Activated T-cell treated with anti-CD3 and anti-CD28 coated beads, Interleukin-2, amount 50 U/mL, for 72 hours (primary cell): ENCODE measurements around the gene CLDN22. TPM values are rescaled to one million over a fixed set of nuclear protein-coding genes. Genes with fewer than 3 reads are reported as not detected.

Experiments
- ATAC-seq, 2 donors: fragments of 150-1000 bp; cut with Tn5 transposase; replicated peaks in 1 of 2; 2 replicates each; pipeline ENCODE4 v1.10.0; 2021; ENCODE audit warnings: moderate library complexity in 2 of 2, mild to moderate bottlenecking in 1 of 2
- DNase-seq, 2 donors: peaks; one replicate each; pipeline ENCODE4 v3.0.0; 2021 to 2022; ENCODE audit warnings: mixed read lengths in 1 of 2
- H3K27ac Mint-ChIP-seq: one replicate; pipeline ENCODE4 v1.8.0; 2022; ENCODE audit warnings: mild to moderate bottlenecking, moderate library complexity, mixed read lengths
- H3K27me3 Mint-ChIP-seq: one replicate; pipeline ENCODE4 v1.8.0; 2022; ENCODE audit warnings: low read depth, mixed read lengths
- H3K36me3 Mint-ChIP-seq, 2 donors: one replicate each; pipeline ENCODE4 v1.8.0; 2022; ENCODE audit warnings: mixed read lengths in 2 of 2, mild to moderate bottlenecking in 1 of 2; ENCODE audit not compliant: insufficient read depth in 2 of 2
- H3K4me1 Mint-ChIP-seq: one replicate; pipeline ENCODE4 v1.8.0; 2022; ENCODE audit warnings: low read depth, mixed read lengths
- H3K4me3 Mint-ChIP-seq, 2 donors: one replicate each; pipeline ENCODE4 v1.8.0; 2022; ENCODE audit warnings: mild to moderate bottlenecking in 2 of 2, mixed read lengths in 2 of 2, moderate library complexity in 2 of 2
- H3K9me3 Mint-ChIP-seq, 2 donors: one replicate each; pipeline ENCODE4 v1.8.0; 2022; ENCODE audit warnings: mixed read lengths in 2 of 2
- total RNA-seq, 2 donors: library from RNA; stranded (reverse); gene quantifications; one replicate each; pipeline ENCODE4 v1.2.3, GENCODE V29; 2022

CLDN22 gene
- total RNA-seq, 2 donors from 2014 or later, result not detected

DNA sequence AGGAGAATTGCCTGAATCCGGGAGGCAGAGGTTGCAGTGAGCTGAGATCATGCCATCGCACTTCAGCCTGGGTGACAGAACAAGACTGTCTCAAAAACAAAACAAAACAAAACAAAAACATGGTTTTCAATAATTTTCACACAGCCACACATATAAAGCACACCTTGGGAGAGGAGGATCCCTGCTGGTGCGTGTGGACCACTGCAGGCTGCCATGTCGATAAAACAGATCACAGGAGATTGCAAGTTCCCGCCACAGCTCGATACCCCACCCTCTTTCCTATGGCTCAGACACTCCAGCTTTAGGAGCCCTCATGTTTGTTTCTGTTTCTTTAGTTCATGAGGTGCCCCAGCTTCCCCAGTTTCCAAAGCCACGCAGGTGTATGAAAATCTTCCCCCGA, 33.5 kb upstream of the CLDN22 start:
- Mint-ChIP-seq H3K36me3 (peaks cover 3 to 6% of the 10 kb centered on the region in 2 donors), H3K4me3 (no peak overlapping the region), H3K27me3 (peaks cover 10% of the 10 kb centered on the region), H3K27ac (no peak overlapping the region), H3K4me1 (peaks cover 20% of the 10 kb centered on the region), H3K9me3 (peaks cover 0 to 3% of the 10 kb centered on the region in 2 donors)
- no peak for DNase-seq
- ATAC-seq, result no peak

DNA sequence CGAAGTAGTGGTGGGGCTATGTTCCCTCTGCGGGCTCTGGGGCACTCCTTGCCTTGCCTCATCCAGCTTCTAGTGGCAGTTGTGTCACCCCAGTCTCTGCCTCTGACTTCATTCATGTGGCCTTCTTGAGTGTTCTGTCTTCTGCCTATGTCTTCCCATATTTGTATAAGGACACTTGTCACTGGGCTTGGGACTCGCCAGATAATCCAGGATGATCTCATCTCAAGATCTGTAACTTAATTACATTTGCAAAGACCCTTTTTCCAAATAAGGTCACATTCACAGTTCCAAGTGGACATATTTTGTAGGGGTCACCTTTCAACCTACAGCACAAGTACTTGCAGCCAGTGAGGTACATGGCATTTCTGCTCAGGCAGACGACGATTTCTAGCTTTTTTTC, 32.5 kb upstream of the CLDN22 start:
- peaks cover 3 to 6% of the 10 kb centered on the region in 2 donors for H3K36me3 Mint-ChIP-seq
- H3K4me3 Mint-ChIP-seq, result no peak overlapping the region
- peaks cover 23% of the 10 kb centered on the region for H3K4me1 Mint-ChIP-seq
- H3K9me3 Mint-ChIP-seq, result peaks cover 0 to 3% of the 10 kb centered on the region in 2 donors
- ATAC-seq (no peak), DNase-seq (no peak)
- H3K27ac Mint-ChIP-seq, result no peak overlapping the region
- peaks cover 10% of the 10 kb centered on the region for H3K27me3 Mint-ChIP-seq

DNA sequence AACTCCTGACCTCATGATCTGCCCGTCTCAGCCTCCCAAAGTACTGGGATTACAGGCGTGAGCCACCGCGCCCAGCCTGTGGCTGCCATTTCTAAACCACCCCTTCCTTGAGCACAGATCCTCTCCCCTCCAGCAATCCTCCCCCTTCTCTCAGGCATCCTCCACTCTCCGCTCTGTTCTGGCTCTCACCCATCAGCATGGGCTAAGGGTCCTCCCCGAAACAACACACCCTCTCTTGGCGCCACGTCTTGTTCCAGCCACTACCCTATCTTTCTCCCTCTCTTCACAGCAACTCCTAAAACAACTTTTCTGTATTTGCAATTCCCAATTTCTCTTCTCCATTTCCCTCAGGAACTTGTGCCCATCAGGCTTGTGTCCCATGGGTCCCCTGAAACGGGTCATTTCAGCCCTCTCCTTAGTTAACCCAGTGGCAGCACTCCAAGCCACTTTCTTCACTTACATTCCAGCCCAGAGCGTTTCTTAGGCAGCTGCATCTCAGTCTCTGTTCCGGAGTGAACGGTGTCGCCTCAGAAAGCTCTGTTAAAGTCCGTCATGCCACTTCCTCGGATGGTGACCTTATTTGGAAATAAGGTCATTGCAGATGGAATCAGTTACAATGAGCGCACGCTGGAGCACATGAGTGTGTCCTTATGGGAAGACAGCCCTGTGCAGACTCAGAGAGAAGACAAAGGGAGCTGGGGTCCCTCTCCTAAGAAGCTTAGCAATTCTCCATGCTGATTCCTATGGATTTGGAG, 30.4 kb upstream of the CLDN22 start:
- H3K36me3 Mint-ChIP-seq, result peaks cover 3 to 6% of the 10 kb centered on the region in 2 donors

DNA sequence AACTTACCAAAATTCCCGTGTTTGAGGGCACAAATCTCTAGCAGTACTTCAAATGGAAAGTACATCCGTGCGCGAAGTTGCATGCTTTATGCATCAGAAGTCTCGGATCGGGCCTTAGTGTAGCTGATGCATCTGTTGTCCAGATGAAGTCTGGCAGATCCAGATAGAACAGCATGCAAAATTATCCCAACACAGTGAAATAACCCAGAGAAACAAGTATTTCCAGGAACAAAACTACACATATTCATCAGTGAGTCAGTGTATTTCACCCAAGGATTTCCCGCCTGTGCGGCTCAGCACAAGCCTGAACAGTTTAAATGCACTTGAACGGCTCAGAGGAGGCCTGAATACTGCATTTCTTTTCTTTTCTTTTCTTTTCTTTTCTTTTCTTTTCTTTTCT, 29.6 kb upstream of the CLDN22 start:
- peaks cover 0 to 3% of the 10 kb centered on the region in 2 donors for H3K9me3 Mint-ChIP-seq
- H3K4me3 Mint-ChIP-seq, result peak overlapping the region; percentile 40 to 79
- no peak for DNase-seq
- H3K36me3 Mint-ChIP-seq, result peaks cover 3 to 6% of the 10 kb centered on the region in 2 donors
- peaks cover 10% of the 10 kb centered on the region for H3K27me3 Mint-ChIP-seq
- ATAC-seq, result peak; percentile 35 to 36
- H3K27ac Mint-ChIP-seq, result peak overlapping the region; percentile 83
- peaks cover 23% of the 10 kb centered on the region for H3K4me1 Mint-ChIP-seq

More for the DNA sequence above, 30.4 kb upstream of the CLDN22 start:
- peaks cover 10% of the 10 kb centered on the region for H3K27me3 Mint-ChIP-seq
- H3K4me1 Mint-ChIP-seq, result peaks cover 23% of the 10 kb centered on the region
- H3K27ac Mint-ChIP-seq, result peak overlapping the region; percentile 39
- H3K9me3 Mint-ChIP-seq, result peaks cover 0 to 3% of the 10 kb centered on the region in 2 donors
- H3K4me3 Mint-ChIP-seq, result peak overlapping the region in 1 of 2 donors; percentile 25
- no peak for DNase-seq
- no peak for ATAC-seq

DNA sequence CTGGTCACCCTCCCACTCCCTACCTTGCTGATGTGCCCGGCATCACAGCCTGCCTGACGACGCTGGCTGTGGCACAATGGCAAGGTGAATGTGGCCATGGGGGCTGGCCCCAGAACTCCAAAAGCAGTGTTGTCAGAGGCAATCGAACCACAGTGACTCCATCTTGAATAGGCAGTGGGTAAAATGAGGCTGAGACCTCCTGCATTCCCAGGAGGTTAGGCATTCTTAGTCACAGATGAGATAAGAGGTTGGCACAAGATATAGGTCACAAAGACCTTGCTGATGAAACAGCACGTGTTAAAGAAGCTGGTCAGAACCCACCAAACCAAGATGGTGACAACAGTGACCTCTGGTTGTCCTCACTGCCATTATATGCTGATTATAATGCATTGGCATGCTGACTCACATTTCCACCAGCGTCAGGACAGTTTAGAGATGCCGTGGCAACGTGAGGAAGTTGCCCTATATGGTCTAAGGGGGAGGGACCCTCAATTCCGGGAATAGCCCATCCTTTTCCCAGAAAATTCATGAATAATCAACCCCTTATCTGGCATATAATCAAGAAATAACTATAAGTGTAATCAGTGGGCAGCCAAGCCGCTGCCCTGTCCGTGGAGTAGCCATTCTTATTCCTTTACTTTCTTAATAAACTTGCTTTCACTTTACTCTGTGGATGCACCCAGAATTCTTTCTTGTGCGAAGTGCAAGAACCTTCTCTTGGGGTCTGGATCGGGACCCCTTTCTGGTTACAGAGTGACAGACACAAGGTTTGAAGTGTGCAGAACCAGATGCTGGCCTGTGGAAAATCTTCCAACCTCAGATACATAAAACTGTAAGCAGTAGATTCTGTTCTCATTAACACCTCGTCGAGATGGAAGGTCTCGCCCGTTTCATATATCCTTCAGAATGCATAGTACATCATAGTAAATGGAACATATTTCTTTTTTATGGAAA, 28.9 kb upstream of the CLDN22 start:
- Mint-ChIP-seq H3K4me3 (peak overlapping the region in 1 of 2 donors; percentile 79), H3K27ac (peak overlapping the region; percentile 83), H3K4me1 (peaks cover 23% of the 10 kb centered on the region), H3K36me3 (peaks cover 3 to 6% of the 10 kb centered on the region in 2 donors), H3K27me3 (peaks cover 16% of the 10 kb centered on the region), H3K9me3 (peaks cover 0 to 3% of the 10 kb centered on the region in 2 donors)
- peak; percentile 95 to 98 for ATAC-seq
- peak; percentile 66 to 72 for DNase-seq

DNA sequence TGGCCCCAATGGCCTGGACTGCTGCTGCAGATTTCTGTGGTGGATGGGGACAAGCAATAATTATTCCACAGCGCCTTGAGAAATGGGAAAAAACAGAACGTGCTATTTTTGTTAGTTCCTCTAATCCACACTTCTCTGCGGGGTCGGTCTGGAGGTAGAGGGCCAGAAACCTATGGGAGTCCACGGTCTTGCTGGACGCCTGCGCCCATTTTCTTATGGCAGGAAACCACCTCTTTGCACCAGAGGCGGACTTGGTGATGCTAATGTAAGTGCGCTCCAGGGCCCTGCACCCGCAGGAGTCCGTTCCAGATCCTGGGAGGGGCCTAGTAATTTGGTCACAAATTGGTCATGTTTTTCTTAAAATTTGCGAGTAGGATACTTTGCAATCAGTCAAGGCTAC, 28.1 kb upstream of the CLDN22 start:
- peaks cover 0 to 3% of the 10 kb centered on the region in 2 donors for H3K9me3 Mint-ChIP-seq
- H3K4me3 Mint-ChIP-seq, result no peak overlapping the region
- H3K4me1 Mint-ChIP-seq, result peaks cover 26% of the 10 kb centered on the region
- ATAC-seq (no peak), DNase-seq (no peak)
- no peak overlapping the region for H3K27ac Mint-ChIP-seq
- H3K27me3 Mint-ChIP-seq, result peaks cover 20% of the 10 kb centered on the region
- peaks cover 3 to 6% of the 10 kb centered on the region in 2 donors for H3K36me3 Mint-ChIP-seq

DNA sequence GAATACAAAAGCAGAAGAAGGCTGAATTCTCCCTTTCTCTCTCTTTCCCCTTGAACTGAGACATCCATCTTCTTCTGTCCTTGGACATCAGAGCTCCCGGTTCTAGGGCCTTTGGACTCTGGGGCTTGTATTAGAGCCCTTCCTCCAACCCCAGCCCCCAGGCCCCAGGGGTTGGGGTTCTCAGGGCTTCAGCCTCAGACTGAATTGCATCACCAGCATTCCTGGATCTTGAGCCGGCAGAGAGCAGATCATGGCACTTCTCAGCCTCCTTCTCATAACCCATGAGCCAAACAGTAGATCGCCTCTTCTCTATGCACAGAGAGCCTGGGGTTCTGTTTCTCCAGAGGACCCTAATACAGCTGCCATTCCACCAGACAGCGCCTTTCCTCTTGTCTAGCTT, 27.5 kb upstream of the CLDN22 start:
- H3K36me3 Mint-ChIP-seq, result peaks cover 3 to 6% of the 10 kb centered on the region in 2 donors
- peaks cover 20% of the 10 kb centered on the region for H3K27me3 Mint-ChIP-seq
- no peak overlapping the region for H3K4me3 Mint-ChIP-seq
- H3K9me3 Mint-ChIP-seq, result peaks cover 0 to 3% of the 10 kb centered on the region in 2 donors
- no peak overlapping the region for H3K27ac Mint-ChIP-seq
- ATAC-seq, result no peak
- H3K4me1 Mint-ChIP-seq, result peaks cover 28% of the 10 kb centered on the region
- no peak for DNase-seq

DNA sequence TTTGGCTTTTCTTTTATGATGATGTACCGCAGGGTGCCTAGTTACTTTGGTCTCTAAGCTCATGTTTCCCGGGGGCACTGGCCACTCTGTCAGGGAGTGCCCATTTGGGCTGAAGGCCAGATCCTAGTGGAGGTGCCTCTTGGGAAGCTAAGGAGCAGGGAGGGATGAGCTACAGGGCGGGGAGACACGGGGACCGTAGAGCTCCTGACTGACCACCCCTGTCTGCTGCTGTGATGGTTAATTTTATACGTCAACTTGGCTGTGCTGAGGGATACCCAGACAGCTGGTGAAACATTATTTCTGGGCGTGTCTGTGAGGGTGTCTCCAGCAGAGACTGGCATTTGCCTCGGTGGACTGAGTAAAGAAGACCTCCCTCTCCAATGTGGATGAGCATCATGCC, 27.1 kb upstream of the CLDN22 start:
- no peak for ATAC-seq
- DNase-seq, result no peak
- Mint-ChIP-seq H3K4me3 (no peak overlapping the region), H3K27ac (no peak overlapping the region), H3K9me3 (peaks cover 0 to 3% of the 10 kb centered on the region in 2 donors), H3K36me3 (peaks cover 3 to 6% of the 10 kb centered on the region in 2 donors), H3K4me1 (peaks cover 28% of the 10 kb centered on the region), H3K27me3 (peaks cover 20% of the 10 kb centered on the region)

DNA sequence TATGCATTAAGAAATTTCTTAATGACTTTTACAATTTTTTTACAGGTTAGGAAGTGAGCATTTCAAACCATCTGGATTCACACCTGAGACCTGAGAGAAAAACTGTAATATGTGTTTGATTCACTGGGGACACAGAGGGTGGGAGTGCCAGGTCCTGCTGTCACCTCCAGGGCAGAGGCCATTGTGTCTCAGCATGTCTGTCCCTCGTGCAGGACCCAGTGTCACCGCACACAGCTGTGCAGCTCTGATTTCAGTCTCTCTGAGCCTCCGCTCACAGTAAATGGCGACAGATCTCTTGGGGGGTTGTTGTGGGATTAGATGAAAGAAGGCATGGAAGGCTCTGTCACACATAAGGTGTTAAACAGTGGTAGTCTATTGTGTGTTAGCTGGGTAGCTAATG, 25.2 kb upstream of the CLDN22 start:
- no peak overlapping the region for H3K27ac Mint-ChIP-seq
- H3K27me3 Mint-ChIP-seq, result peaks cover 16% of the 10 kb centered on the region
- DNase-seq (no peak), ATAC-seq (no peak)
- peaks cover 23% of the 10 kb centered on the region for H3K4me1 Mint-ChIP-seq
- H3K4me3 Mint-ChIP-seq, result no peak overlapping the region
- H3K9me3 Mint-ChIP-seq, result no peaks in the 10 kb centered on the region
- H3K36me3 Mint-ChIP-seq, result peaks cover 0 to 2% of the 10 kb centered on the region in 2 donors

DNA sequence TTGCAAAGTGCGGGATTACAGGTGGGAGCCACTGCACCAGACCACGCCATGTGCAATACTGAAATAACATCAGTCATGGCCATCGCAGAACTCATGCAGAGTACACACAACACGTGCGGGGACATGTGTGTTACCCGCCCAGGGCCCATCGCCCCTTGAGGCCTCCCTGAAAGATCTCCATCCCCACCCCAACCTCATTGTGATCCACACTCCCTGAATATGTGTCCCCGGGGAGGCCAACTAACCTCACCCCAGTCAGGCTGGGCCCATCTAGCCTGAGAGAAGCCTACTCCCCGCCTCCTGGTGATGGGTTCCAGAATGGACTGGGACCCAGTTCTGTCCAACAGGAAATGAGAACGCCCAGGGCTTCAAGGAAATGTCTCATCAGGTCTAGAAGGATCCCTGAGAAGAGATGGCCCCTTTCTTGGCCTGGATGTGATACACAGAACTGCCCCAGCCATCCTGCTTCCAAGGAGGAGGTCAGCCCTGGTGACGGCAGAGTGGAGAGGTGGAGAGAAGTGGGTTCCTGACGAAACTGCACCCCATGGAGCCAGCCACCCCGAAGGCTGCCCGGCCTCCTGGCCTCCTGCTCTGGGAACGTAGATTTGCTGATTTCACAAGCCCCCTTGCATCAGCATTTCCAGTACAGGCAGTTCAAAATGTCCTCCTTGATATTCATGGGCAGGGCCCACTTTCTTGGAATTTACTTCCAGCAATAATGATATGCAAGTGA, 24.6 kb upstream of the CLDN22 start:
- ATAC-seq (no peak), DNase-seq (no peak)
- Mint-ChIP-seq H3K27me3 (peaks cover 15% of the 10 kb centered on the region), H3K9me3 (no peaks in the 10 kb centered on the region), H3K27ac (no peak overlapping the region), H3K4me3 (no peak overlapping the region), H3K36me3 (peaks cover 0 to 2% of the 10 kb centered on the region in 2 donors), H3K4me1 (peaks cover 18% of the 10 kb centered on the region)

DNA sequence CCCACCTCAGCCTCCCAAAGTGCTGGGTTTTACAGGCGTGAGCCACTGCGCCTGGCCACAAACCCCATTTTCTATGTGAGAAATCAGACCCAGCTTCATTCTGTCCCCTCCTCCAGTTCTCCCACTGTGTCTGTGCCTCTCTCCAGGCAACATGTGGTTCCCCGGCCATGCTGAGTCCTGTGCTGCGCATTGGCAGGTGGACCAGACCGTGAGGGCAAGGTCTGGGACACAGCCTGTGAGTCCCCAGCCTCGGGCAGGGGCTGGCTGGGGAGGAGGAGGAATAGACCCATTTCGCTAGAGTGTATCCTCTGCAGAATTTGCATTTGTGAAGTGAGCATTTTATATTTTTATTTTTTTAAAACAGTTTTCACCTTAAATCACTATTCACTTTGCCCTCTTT, 23.7 kb upstream of the CLDN22 start:
- H3K9me3 Mint-ChIP-seq, result no peaks in the 10 kb centered on the region
- no peaks in the 10 kb centered on the region for H3K36me3 Mint-ChIP-seq
- ATAC-seq (no peak), DNase-seq (no peak)
- H3K27me3 Mint-ChIP-seq, result peaks cover 15% of the 10 kb centered on the region
- peaks cover 9% of the 10 kb centered on the region for H3K4me1 Mint-ChIP-seq
- no peak overlapping the region for H3K4me3 Mint-ChIP-seq
- no peak overlapping the region for H3K27ac Mint-ChIP-seq

DNA sequence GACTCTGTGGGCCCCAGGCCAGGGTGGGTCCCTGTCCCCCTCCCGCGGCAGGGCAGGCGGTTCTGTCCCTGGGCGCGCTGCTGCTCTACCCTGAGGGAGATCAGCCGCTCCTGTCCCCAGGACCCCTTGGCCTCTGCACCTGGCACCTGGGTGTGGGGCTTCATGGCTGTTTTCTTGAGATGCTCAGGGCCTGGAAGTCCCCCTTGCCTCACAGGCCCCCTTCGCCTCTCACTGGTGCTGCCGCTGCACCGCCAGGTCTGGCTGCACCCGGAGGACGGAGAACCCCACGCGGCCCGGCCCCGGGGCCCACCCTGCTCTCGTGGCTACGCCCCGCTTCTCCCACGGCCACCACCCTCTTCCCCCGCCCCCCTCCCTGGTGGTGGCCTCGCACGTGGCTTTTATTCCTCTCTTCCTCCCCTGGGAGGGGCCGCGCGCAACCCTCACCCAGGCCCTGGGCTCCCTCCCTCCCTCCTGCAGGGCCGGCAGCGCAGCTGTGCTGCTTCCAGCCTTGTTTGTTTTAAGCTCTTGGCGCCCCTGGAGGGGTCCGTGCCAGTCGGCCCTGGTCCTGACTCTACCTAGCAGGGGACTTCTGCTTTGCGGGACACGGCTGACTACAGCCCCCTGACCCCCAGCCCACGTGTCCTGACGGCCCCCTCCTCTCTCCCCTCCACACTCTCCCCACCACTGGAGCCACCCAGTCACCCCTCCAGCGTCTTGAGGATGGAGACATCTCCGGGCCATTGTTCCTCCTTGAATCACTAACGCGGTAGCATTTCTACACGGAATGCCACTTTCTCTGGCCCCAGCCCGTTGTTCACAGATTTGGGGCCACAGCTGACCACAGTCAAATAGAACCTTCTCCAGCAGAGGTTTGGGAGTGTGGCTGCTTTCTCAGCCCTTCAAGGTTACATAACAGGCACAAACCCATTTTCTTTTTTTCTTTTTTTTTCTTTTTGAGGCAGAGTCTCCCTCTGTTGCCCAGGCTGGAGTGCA, 22.8 kb upstream of the CLDN22 start:
- DNase-seq, result peak in 1 of 2 donors; percentile 13
- no peaks in the 10 kb centered on the region for H3K9me3 Mint-ChIP-seq
- H3K27ac Mint-ChIP-seq, result no peak overlapping the region
- peak; percentile 41 to 66 for ATAC-seq
- peak overlapping the region; percentile 37 to 43 for H3K4me3 Mint-ChIP-seq
- H3K4me1 Mint-ChIP-seq, result peaks cover 4% of the 10 kb centered on the region
- H3K36me3 Mint-ChIP-seq, result no peaks in the 10 kb centered on the region
- peaks cover 15% of the 10 kb centered on the region for H3K27me3 Mint-ChIP-seq
